ENCODE results near the gene SCCPDH. TPM values are rescaled to one million over a fixed set of nuclear protein-coding genes. Genes with fewer than 3 reads are reported as not detected.

Gene SCCPDH
- total RNA-seq, 1 experiment from 2014 or later, result 46.7 TPM

DNA sequence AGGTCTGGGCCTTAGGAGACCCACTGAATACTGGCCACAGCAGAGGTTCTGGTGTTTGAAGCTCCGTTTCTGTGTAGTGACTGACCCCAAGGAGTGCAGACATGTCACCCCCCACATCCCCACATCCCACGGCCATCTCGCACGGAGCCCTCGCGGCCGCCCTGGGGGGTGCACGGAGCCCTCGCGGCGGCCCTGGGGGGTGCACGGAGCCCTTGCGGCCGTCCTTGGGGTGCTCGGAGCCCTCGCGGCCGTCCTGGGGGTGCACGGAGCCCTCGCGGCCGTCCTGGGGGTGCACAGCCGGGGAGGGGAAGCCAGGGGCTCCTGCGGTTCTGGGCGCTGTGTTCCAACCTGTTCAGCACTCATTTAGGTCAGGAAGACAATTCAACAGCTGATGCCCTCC lies 68.4 kb downstream of the SCCPDH start:
- no peak for DNase-seq (ENCODE audit: low read depth)
- in situ Hi-C loops (cut with HindIII; ENCODE audit: low pct_unique_long_range_greater_than_20kb, low sequenced_read_pairs), result no loop called here

DNA sequence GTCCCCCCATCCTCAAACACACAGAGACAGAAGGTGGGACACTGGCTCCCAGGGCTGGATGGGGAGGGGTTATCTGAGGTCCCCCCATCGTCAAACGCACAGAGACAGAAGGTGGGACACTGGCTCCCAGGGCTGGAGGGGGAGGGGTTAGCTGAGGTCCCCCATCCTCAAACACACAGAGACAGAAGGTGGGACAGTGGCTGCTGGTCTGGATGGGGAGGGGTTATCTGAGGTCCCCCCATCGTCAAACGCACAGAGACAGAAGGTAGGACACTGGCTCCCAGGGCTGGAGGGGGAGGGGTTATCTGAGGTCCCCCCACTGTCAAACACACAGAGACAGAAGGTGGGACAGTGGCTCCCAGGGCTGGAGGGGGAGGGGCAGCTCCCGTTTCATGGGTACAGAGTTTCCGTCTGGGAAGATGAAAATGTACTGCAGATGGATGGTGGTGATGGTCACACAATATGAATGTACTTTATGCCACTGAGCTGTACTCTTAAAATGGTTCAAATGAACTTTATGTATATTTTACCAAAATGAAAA lies 69.2 kb downstream of the SCCPDH start:
- in situ Hi-C loops (cut with HindIII; ENCODE audit: low pct_unique_long_range_greater_than_20kb, low sequenced_read_pairs), result no loop called here
- no peak for DNase-seq (ENCODE audit: low read depth)

DNA sequence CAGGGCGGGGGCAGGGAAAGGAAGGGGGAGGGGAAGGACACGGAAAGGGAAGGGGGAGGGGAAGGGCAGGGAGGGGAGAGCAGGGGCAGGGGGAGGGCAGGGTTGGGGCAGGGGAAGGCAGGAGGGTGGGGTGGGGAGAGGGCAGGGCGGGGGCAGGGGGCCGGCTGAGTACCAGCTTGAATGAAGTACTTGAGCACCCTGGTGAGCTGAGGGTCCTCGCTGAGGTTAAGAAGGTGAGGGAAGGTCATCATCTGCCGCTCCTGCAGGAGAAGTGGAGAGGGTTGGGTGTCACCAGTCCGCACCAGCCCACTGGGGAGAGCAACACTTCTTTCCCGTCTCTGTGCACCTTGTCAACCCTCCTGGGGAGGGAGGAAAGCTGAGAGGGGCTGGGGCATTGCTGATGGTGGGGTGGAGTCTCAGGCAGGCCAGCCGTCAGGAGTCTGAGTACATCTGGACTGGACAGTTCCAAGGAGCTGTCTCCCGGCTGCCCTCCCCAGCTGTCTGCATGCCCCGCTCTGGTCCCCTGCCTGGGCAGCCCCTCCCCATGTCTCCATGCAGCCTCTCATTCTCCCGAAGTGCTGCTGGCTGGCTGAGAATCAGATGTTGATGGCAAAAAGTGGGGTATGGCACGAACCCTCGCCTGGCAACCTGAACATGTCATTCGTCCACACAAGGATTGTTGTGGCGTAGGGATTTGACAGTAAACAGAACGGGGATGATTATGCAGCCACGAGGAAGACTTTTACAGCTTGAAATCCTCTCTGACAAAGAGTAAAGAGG lies 70.0 kb downstream of the SCCPDH start:
- DNase-seq (ENCODE audit: low read depth), result no peak

DNA sequence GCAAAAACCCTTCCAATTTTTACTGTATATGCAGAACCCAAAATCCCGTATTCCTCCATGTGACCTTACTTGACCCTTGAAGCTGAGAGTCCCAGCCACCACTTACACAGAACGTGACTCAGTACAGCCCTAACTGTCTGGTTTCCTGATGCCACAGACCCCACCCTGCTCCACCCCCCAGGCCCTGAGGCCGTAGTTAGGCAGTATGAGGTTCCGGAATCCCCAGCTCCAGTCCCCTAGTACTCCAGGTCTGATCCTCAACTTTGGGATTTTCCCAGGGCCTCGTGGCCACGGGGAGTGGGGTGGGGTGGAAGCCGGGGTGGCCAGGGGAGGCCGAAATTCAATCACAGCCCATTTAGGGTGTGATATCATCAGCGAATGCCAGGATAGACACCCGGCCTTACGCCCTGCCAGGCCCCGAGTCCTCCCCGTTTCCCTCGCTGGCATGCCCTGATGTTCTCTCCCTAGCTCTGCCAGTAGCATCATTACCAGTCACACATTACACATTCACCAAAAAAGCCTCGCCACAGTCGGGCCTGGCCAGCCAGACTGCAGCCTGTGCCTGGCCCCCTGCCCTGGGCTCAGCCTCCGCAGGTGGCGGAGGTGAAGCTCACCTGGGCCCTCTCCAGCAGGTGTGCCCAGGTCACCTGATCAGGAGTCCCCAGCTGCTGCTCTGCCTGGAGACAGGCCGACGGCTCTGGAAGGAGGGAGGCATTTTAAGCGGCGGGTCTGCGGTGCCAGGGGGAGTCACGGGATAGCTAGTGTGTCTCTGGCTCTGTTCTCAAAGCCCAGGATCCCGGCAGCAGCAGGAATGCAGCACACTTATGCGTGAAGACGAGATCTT lies 70.8 kb downstream of the SCCPDH start:
- DNase-seq (ENCODE audit: low read depth), result no peak

More for the DNA sequence above, 70.0 kb downstream of the SCCPDH start:
- in situ Hi-C loops (cut with HindIII; ENCODE audit: low pct_unique_long_range_greater_than_20kb, low sequenced_read_pairs), result no loop called here

DNA sequence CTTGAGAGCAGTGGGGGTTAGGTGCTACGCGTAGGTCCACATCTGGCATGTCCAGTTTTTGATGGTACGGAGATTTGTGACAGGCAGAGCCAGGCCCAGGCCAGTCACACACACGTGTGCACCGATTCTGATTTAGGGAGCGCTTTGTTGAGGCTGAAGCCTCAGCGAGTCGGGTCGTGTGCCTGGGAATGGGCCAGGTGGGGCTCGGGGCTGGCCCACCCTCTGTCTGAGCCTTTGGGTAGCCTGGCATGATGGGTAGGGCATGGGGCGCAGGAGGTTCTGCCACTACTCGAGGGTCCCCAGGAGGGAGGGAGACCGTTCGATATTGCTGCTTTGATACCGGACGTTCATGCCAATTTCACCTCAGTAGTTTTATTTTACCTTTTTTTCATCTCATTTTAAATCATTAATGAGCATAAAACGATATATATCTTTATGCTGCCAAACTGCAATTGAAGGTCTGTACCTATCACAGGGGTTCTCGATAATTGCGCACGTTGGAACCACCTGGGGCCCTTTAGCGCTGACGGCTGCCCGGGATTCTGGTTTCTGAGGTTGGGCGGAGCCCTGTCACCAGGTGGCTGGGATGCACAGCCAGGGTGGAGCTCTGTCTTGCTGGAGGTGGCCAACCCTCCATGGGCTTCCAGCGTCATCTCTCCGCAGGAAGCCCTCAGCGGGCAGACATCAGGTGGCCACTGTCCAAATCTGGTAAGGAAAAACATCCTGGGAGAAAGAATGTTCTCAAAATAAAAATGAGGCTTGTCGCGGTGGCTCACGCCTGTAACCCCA lies 71.9 kb downstream of the SCCPDH start:
- in situ Hi-C loops (cut with HindIII; ENCODE audit: low pct_unique_long_range_greater_than_20kb, low sequenced_read_pairs), result no loop called here
- DNase-seq (ENCODE audit: low read depth), result no peak

More for the DNA sequence above, 70.8 kb downstream of the SCCPDH start:
- in situ Hi-C loops (cut with HindIII; ENCODE audit: low pct_unique_long_range_greater_than_20kb, low sequenced_read_pairs), result no loop called here

DNA sequence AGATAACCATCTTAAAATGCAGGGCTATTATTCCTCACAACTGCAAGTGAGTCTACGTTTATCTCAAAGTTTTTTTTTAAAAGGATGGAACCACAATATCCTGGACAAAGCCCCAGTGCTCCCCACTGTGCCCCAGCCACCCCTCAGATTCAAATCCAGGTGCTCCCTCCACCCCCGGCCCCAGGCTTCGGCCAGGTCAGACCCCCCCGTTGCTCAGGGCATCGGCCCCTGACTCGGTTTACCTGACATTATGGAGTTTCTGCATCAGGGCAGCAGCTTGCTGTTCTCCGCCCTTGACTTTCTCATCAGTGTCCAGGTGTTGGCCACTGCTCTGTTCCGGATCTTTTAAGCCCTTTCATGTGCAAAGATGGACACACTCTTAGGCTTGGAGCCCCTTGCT lies 72.9 kb downstream of the SCCPDH start:
- in situ Hi-C loops (cut with HindIII; ENCODE audit: low pct_unique_long_range_greater_than_20kb, low sequenced_read_pairs), result no loop called here
- DNase-seq (ENCODE audit: low read depth), result no peak

DNA sequence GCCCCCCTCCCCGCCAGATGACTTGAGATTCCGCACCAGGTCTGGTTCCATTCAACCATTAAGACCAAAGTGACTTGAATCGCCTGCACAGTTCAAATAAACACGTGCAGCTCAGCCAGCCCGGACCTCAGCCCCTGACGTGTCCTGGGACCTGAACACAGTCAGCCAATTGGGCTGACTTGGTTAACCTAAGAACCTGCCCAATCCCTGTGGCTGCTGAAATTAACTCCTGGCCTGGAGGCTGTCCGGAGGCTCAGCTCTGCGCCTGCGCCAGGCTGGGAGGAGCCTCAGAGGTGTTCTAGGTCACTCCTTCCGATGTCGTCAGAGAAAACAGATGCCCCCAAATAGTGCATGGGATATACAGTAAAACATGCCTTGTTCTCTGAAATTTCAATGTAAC lies 73.4 kb downstream of the SCCPDH start:
- no peak for DNase-seq (ENCODE audit: low read depth)
- in situ Hi-C loops (cut with HindIII; ENCODE audit: low pct_unique_long_range_greater_than_20kb, low sequenced_read_pairs), result no loop called here

DNA sequence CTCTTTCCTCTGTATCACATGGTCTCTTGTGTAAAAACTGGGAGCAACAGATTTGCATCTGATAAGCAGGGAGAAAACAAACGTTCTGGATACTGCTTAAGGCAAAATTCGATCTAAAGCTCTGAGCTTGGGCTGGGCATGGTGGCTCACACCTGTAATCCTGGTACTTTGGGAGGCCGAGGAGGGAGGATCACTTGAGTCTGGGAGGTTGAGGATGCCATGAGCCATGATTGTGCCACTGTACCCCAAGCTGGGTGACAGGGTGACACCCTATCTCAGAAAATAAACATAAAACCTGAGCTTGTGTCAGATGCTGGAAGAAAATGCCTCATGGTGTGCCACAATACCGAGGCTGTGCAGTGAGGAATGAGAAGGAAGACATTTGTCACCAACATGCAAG lies 73.9 kb downstream of the SCCPDH start:
- in situ Hi-C loops (cut with HindIII; ENCODE audit: low pct_unique_long_range_greater_than_20kb, low sequenced_read_pairs), result no loop called here
- DNase-seq (ENCODE audit: low read depth), result no peak

DNA sequence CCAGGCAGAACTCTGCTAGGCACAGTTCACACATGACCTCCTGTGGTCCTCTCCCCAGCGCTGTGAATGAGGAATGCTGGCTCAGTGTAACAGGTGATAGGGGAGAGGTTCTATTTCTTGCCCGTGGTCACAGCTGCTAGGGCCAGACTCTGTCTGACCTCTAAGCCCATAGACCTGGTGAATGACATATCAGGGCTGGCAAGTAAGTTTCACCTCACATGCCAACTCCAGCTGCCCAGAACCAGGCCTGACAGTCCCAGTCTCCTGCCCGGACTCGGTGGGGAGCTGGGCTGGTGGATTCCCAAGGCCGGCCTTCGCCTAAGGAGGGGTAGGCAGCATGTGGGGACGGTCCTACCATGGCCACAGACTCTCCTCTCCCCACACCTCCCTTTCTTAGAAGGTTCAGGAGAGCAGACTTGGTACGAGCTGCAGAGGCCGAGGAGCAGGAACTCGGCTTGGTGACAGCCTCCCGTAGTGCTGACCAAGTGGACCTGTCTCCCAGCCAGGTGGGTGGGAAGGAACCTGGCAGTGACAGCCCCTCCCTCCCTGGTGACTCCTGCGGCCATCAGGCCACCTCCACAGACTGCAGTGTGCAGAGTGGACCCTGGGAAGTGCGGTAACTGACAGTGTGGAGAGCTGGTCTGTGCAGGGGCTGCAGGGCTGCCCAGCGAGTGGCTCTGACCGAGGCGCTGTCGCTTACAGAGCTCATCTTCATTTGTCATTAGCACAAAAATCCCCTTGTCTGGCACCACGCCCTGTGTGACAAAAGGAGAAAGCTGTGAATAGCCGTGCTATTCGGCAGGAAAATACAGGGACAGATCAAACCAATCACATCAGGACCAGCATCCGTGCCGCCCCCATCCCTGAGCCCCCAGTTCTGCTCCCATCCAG lies 74.6 kb downstream of the SCCPDH start:
- in situ Hi-C loops (cut with HindIII; ENCODE audit: low pct_unique_long_range_greater_than_20kb, low sequenced_read_pairs), result no loop called here
- no peak for DNase-seq (ENCODE audit: low read depth)

DNA sequence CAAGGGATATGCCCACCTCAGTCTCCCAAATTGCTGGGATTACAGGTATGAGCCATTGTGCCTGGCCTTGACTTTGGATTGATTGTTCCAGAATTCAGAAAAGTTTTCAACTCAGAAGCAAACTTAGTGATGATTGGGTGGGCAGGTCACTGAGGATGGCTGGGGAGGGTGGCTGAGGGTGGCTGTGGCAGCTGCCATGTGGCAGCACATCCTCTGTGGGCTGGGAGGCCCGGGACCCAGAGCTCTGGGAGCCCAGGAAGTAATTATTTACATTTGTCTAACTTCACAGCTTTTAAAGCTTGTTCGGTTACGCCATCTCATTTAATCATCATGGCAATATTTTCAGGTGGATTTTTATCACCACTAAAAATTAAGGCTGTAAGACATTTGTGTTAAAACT lies 76.1 kb downstream of the SCCPDH start:
- in situ Hi-C loops (cut with HindIII; ENCODE audit: low pct_unique_long_range_greater_than_20kb, low sequenced_read_pairs), result no loop called here
- DNase-seq (ENCODE audit: low read depth), result no peak

DNA sequence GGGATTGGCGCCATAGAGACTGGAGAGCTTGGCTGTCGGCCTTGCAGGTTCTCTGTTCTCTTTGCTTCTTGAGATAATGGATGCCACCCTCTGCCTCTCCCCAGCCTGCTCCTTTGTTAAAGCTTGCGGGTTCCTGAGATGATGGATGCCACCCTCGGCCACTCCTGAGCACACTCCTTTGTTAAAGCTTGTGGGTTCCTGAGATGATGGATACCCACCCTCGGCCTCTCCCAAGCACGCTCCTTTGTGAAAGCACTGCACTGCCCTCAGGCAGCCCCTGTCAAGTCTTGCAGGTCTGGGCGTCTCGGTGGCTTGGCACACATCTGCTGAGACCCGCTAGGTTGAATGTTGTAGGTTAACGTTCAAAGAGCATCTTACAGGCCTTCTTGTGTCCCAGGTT lies 76.5 kb downstream of the SCCPDH start:
- in situ Hi-C loops (cut with HindIII; ENCODE audit: low pct_unique_long_range_greater_than_20kb, low sequenced_read_pairs), result no loop called here
- DNase-seq (ENCODE audit: low read depth), result no peak

DNA sequence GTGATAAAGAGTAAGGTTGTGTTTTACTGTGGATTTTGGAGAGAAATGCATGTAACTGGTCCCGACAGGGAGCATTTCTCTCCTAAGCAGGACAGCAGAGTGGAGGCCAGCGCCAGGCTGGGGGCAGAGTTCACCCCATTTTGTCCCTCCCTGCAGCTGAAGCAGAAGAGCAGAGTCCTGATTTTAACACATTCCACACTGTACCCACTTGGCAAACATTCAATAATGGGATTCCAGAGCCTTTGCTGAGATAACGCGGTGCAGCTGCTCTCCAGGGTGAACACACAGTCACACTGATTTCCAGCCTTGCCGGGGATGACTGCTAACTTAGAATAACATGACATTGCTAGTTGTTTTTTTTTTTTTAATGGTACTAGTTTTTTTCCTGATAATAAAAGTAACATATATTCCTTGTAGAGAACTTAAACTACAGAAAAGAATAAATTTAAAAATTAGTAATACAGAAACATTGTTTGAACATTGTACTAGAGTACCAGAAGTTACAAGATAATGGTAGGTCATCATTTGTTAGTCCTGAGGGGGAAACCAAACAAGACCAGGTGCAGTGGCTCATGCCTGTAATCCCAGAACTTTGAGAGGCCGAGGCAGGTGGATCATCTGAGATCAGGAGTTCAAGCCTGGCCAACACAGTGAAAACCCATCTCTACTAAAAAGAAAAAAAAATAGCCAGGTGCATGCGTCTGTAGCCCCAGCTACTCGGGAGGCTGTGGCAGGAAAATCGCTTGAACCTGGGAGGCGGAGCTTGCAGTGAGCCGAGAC lies 77.2 kb downstream of the SCCPDH start:
- no peak for DNase-seq (ENCODE audit: low read depth)
- in situ Hi-C loops (cut with HindIII; ENCODE audit: low pct_unique_long_range_greater_than_20kb, low sequenced_read_pairs), result no loop called here

DNA sequence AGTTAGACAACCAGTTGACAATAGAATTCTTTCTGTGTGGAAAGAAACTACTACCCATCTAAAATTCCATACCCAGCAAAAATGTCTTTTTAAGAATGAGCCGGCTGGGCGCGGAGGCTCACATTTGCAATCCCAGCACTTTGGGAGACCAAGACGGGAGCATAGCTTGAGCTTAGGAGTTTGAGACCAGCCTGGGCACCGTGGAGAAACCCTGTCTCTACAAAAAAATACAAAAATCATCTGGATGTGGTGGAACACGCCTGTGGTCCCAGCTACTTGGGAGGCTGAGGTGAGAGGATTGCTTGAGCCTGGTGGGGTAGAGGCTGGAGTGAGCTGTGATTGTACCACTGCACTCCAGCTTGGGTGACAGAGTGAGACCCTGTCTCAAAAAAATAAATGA lies 79.2 kb downstream of the SCCPDH start:
- in situ Hi-C loops (cut with HindIII; ENCODE audit: low pct_unique_long_range_greater_than_20kb, low sequenced_read_pairs), result no loop called here
- DNase-seq (ENCODE audit: low read depth), result no peak

DNA sequence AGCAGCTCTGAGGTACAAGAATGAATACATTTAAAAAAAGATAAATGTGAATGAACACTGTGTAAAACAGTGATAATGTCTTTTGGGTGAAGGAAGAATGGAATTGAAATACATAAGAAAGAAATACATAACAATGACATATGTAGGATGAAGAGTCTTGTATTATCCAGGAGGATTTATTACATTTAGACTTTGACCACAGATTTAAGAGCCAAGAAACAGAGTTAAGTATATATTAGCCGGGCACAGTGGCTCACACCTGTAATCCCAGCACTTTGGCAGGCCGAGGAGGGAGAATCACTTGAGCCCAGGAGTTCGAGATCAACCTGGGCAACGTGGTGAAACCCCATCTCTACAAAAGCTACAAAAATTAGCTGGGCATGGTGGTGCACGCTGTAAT lies 79.7 kb downstream of the SCCPDH start:
- in situ Hi-C loops (cut with HindIII; ENCODE audit: low pct_unique_long_range_greater_than_20kb, low sequenced_read_pairs), result no loop called here
- no peak for DNase-seq (ENCODE audit: low read depth)

DNA sequence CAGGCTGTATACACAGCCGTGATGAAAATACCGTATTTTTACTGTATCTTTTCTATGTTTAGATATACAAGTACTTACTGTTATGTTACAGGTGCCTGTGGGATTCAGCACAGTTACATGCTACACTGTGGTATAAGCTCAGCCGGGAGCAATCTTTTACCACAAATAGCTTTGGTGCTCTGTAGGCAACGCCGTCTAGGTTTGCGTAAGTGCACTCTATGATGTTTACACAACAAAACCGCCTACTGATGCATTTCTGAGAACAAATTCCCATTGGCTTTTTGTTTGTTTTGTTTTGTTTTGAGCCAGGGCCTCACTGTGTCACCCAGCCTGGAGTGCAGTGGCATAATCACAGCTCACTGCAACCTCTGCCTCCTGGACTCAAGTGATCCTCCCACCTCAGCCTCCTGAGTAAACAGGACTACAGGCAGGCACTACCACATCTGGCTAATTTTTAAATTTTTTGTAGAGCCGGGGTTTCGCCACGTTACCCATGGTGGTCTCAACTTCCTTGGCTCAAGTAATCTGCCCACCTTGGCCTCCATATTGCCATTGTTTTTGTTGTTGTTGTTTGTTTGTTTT lies 81.0 kb downstream of the SCCPDH start:
- in situ Hi-C loops (cut with HindIII; ENCODE audit: low pct_unique_long_range_greater_than_20kb, low sequenced_read_pairs), result no loop called here
- DNase-seq (ENCODE audit: low read depth), result no peak

DNA sequence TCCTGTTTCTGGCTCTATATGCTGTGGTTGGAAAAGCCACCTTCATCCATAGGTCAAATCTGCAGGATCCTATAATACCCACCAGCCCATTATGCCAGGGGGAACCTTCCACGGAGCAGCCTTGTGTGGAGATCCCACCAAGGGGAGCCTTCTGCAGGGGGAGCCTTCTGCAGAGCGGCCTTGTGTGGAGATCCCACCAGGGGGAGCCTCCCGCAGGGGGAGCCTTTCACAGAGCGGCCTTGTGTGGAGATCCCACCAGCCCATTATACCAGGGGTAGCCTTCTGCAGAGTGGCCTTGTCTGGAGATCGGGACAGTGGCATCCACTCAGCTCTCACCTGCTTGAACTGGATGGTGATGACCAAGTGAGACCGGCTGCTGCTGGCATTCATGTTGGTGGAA lies 85.3 kb downstream of the SCCPDH start:
- in situ Hi-C loops (cut with HindIII; ENCODE audit: low pct_unique_long_range_greater_than_20kb, low sequenced_read_pairs), result no loop called here
- no peak for DNase-seq (ENCODE audit: low read depth)

DNA sequence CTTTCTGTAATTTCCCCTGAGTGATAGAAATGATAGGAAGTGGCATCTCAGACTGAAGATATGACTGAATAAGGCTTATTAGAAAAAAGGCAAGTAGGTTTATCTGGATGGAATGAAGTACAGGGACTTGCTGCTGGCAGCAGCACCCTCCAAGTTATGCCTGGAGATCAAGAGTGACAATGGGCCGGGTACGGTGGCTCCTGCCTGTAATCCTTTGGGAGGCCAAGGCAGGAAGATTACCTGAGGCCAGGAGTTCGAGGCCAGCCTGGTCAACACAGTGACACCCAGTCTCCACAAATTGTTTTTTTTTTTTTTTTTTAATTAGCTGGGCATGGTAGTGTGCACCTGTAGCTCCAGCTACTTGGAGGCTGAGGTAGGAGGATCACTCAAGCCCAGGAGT lies 87.8 kb downstream of the SCCPDH start:
- no peak for DNase-seq (ENCODE audit: low read depth)
- in situ Hi-C loops (cut with HindIII; ENCODE audit: low pct_unique_long_range_greater_than_20kb, low sequenced_read_pairs), result no loop called here
